Measurements from ENCODE around the gene MARS2.
A peak's percentile ranks its signal among the peaks of the same experiment; 100 is the strongest.
"Not testable (repeated sequence)": the region's sequence is repeated elsewhere in the genome, so short reads cannot be mapped to it uniquely, and the experiment has no call there.

The MARS2 gene

DNA sequence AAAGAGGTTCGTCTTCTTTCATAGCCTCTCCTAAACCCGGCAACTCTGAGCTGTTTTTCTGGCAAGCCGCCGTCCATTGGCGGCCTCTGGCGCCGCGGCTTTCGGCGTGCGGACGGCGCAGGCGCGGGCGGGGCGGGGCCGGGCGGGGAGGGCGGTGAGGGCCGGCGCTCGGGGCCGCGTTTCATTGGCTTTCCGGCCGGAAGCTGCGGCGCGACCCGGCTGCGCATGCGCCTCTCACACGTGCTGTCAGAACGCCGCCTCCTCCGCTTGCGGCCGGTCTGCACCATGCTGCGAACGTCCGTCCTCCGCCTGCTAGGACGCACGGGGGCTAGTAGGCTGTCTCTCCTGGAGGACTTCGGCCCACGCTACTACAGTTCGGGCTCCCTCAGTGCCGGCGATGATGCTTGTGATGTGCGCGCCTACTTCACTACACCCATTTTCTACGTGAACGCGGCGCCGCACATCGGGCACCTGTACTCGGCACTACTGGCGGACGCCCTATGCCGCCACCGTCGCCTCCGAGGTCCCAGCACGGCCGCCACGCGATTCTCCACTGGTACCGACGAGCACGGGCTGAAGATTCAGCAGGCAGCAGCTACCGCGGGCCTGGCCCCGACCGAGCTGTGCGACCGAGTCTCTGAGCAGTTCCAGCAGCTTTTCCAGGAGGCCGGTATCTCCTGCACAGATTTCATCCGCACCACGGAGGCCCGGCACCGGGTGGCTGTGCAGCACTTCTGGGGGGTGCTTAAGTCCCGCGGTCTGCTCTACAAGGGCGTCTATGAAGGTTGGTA, at the start of gene MARS2:
Gene MARS2 (plus strand): TSS at position 249 of the 791 bp plus-strand sequence. CDS start 37 bp downstream, at position 286.
- DNase-seq = peak; percentile 96

DNA sequence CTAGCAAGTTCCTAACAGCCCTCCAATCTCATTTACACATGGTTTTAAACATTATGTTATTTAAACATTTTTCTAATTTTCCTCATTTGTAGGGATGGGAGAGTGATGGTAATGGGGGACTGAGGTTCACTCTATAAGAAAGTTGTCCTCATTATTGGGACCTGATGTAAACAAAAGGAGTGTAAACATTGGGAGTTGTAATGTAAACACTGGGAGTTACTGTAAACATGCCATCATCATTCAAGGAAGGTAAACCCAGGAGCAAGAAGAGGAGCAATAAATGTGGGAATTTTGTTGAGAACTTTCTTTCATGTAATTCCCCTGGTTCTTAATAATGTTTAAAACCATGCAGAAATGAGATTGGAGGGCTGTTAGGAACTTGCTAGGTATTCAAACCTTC, 47.6 kb upstream of the MARS2 start:
- no peak for DNase-seq

DNA sequence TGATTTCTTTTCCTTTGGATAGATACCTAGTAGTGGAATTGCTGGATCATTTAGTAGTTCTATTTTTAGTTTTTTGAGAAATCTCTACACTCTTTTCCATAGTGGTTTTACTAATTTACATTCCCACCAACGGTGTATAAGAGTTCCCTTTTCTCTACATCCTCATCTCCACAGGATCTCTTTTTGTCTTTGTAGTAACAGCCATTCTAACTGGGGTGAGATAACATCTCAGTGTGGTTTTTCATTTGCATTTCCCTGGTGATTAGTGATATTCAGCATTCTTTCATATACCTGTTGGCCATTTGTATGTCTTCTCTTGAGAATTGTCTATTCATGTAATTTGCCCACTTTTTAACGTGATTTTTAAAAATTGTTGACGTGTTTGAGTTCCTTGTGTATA, 43.5 kb upstream of the MARS2 start:
- no peak for DNase-seq

DNA sequence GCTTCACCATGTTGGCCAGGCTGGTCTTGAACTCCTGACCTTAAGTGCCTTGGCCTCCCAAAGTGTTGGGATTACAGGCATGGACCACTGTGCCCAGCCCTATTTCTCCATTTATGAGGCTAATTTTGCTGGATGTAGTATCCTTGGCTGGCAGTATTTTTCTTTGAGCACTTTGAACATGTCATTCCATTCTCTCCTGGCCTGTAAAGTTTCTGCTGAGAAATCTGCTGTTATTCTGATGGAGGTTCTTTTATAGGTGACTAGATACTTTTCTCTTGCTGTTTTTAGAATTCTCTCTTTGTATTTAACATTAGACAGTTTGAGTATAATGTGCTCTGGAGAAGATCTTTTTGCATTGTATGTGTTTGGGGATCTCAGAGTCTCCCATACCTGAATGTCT, 38.9 kb upstream of the MARS2 start:
- no peak for DNase-seq

DNA sequence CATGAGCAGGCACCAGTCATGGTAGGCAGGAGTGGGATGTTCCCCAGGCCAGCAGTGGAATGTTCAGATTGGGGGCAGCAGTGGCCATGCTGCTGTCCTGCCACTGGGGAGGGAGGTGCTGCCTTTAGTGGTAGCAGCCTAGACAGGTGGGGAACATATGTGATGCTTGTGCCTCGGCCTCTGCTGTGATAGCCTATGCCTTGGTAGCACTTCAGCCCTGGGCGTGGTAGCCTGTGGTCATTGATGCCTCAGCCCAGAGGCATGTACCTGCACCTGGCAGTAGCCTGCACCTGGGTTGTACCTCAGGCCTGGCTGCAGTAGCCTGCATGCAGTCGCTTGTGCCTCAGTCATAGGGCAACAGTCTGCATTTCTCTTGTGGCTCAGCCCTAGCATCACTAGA, 36.9 kb upstream of the MARS2 start:
- DNase-seq = no peak

DNA sequence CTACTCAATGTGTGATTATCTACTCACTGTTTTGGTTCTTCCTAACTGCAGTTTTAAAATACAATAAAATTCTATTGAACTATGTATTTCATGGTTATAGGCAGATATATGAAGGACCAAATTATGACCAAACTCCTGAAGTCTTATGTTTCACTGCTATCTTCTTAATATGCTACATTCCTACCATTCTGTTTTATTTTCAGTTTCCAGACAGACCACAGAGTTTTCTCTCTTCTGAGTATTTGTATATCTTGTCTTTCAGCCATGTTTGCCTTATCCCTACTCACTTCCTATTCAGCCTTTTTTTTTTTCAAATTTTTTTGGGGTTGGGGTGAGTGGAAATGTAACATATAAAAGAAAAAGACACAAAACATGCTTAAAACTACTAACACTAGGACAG, 36.1 kb upstream of the MARS2 start:
- no peak for DNase-seq

DNA sequence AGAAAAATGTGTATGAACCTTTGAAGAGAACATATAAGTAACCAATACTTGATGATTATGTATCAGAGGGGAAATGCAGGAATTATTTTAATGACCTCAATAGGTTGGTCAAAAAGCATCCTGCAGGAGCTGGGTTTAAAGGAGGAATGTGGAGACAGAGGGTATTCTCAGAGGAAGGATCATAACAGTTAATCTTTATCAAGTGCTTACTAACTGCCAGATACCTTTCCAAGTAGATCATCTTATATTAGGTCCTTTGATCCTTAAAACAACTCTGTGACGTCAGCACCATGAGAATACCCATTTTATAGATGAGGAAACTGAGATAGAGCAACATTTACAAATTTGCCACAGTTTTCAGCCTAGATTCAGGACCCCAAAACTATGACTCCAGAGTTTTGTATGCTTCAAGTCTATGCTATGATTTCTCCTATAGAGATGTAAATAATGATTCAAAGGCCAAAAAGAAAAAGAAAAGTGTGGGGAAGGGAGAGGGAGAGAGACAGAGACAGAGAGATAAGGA, 32.7 kb upstream of the MARS2 start:
- no peak for DNase-seq

DNA sequence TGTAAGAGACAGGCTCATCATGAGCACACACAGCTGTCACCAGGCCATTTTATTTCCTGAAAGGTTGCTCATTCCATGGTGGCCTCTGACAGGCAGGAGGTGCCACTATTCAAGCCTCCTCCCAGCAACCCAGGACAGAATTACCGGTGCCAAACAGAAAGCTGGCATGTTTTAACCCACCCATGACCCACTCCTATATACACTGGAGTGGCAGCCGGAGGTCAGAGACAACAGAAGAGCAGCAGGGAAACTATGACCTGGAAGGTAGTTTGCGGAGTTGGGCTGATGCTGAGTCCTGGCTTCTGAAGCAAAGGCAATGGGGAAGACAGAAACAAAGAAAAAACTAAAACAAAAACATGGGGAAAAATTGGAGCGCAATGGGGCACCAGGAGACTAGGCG, 32.1 kb upstream of the MARS2 start:
- no peak for DNase-seq

DNA sequence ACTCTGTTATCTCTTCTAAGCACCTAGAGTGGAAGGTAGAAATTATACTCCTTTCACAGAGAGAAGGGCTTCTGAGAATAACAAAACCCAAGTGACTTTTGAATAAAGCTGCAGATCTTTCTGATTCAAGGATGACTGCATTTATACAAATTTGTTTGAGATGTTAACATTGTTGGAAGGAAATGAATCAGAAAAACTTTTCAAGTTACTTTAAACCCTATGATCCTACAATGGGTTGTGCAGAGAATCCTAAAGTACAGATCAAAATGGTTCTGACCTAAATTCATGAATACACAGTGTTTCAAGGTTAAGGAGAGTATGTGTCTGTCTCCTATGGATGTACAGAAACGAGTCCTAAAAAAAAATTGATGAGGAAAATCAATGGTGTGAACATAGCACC, 31.6 kb upstream of the MARS2 start:
- no peak for DNase-seq

DNA sequence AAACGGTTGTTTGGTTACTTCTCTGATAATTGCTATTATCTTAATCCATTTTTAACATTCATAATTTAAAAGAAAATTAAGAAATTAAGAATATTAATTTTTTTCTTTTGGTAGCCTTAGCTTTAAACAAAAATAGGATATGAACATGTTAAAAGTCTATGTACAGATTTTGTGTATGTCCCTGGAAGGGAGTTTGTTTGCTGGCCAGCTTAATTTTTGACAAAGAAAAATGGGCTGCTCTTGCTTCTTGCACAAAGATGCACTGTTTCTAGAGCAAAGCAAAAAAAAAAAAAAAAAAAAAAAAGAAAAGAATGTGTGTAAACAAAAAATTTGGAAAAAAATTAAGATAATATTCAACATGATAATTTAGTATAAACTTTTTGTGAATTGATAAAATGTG, 31.1 kb upstream of the MARS2 start:
- DNase-seq = no peak

DNA sequence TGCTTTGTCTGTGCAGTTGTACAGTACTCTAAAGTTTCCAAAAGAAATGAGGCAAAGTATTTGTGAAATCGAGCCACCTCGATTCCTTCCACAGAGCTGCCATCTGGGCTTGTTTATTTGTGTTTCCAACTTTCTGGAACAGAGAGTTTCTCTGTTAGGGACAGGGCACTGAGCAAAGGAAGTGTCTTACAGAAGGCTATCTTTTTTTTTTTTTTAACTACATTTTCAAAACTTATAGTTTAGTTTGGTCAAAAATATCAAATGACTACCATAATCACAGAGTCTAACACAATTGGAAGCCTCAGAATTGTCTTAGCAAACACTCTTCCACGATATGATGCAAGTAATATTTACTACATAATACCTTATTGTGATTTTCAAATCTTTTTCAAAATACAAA, 30.6 kb upstream of the MARS2 start:
- no peak for DNase-seq

DNA sequence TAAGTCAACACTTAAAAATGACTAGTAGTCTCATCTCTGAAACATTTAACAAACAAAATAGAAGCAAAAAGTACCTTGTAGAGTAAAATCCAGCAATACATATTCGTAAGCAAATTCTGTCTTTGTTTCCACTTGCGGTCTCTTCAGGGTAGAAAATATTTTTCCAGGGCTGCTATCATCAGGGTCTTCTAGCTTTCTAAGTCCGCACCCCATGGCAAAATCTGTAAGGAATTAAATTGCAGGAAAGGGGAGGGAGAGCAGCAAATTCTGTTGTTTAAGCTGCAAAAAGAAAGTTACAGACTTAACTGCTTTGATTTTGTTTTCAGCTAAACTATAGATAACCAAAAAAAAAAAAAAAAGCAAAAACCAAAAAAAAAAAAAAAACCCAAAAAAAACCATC, 29.9 kb upstream of the MARS2 start, which contains the start of gene RFTN2:
Gene RFTN2 (minus strand): TSS at position 342 of the 400 bp plus-strand sequence. CDS start 129 bp downstream, at position 213.
- no peak for DNase-seq

DNA sequence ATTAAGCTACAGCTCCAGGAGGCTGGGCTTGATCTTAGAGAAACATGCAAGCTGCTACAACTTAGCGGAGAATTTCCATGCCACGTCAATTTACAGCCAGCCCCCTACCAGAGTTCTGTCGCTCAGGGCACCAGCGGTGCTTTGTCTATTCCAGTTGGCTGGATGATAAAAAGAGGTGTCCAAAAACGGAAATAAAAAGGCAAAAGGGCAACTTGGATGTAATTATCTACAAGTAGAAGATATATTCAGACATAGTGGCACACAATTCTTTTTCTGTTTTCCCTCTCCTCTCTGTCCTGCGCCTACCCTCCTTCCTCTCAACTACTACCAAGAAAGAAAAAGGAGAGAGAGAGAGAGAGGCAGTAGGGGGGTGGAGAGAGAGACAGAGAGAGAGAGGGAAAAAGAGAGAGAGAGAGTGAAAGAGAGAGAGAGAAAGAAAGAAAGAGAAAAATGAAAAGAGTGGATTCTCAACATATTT, 29.4 kb upstream of the MARS2 start:
- DNase-seq = peak; percentile 84

DNA sequence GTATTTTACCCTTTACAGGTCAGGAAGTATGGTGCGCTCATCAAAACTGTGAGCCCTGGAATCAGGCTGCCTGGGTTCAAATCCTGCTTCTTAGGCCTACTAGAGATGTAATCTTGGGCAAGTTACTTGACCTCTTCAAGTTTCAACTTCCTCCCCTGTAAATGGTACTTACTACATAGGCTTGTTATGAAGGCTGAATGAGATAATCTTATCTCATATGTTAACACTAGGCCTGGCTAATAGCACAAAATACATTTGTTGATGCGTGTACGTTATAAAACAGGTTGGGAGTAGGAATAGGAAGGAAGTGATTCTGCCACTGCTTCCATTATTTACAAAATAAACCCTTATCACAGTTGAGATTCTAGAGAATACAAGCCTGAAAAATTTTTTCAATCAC, 28.1 kb upstream of the MARS2 start:
- DNase-seq = no peak

DNA sequence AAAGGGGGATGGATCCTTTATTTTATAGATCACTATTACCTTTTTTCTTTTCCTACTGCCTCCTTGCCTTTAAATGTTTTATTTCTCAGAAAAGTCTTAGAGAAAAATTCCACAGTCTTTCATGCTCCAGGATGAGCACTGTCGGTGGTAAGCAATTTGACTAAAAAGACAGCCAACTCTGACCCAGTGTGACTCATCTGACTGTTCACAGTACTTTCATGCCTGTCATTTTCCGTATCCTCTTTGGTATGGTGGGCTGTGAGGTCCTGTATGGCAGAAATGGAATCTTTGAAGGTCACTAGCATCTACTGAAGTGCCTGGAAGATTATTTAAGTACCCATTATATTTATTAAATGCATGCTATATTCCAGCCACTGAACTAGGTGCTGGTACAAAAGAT, 27.7 kb upstream of the MARS2 start:
- DNase-seq = no peak

DNA sequence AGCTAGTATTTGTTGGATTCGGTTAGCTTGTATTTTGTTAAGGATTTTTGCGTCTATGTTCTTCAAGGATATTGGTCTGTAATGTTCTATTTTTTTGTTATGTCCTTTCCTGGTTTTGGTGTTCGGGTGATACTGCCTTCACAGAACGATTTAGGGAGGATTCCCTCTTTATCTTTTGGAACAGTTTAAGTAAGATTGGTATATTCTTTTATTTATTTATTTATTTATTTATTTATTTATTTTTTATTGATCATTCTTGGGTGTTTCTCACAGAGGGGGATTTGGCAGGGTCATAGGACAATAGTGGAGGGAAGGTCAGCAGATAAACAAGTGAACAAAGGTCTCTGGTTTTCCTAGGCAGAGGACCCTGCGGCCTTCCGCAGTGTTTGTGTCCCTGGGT, 10.0 kb upstream of the MARS2 start:
- not testable (repeated sequence) for DNase-seq

DNA sequence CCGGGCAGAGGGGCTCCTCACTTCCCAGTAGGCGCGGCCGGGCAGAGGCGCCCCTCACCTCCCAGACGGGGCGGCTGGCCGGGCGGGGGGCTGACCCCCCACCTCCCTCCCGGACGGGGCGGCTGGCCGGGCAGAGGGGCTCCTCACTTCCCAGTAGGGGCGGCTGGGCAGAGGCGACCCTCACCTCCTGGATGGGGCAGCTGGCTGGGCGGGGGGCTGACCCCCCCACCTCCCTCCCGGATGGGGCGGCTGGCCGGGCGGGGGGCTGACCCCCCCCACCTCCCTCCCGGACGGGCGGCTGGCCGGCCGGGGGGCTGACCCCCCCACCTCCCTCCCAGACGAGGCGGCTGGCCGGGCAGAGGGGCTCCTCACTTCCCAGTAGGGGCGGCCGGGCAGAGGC, 9.2 kb upstream of the MARS2 start:
- not testable (repeated sequence) for DNase-seq

DNA sequence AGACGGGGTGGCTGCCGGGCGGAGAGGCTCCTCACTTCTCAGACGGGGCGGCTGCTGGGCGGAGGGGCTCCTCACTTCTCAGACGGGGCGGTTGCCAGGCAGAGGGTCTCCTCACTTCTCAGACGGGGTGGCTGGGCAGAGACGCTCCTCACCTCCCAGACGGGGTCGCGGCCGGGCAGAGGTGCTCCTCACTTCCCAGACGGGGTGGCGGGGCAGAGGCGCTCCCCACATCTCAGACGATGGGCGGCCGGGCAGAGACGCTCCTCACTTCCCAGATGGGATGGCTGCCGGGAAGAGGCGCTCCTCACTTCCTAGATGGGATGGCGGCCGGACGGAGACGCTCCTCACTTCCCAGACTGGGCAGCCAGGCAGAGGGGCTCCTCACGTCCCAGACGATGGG, 8.6 kb upstream of the MARS2 start:
- not testable (repeated sequence) for DNase-seq

DNA sequence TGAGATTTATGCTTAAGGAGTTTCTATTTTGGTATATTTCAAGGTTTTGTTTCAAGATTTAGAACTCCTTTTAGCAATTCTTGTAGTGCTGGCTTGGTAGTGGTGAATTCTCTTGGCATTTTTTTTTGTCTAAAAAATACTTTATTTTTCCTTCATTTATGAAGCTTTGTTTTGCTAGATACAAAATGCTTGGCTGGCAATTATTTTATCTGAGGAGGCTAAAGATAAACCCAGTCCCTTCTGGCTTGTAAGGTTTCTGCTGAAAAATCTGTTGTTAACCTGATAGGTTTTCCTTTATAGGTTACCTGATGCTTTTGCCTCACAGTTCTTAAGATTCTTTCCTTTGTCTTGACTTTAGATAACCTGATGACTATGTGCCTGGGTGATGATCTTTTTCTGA, 5.4 kb upstream of the MARS2 start:
- not testable (repeated sequence) for DNase-seq

DNA sequence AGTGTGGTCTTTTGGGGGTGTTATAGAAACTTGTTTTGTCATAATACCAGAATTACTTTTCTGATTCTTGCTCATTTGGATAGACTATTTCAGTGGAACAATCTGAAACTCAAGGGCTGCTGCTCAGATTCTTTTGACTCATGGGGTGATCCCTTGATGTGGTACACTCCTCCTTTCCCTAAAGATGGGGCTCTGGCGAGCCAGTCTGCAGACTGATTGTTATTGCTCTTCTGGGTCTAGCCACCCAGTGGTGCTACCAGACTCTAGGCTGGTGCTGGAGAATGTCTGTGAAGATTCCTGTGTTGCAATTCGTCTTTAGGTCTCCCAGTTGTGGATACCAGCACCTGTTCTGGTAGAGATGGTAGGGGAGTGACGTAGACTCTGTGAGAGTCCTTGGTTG, 4.2 kb upstream of the MARS2 start:
- DNase-seq = no peak

DNA sequence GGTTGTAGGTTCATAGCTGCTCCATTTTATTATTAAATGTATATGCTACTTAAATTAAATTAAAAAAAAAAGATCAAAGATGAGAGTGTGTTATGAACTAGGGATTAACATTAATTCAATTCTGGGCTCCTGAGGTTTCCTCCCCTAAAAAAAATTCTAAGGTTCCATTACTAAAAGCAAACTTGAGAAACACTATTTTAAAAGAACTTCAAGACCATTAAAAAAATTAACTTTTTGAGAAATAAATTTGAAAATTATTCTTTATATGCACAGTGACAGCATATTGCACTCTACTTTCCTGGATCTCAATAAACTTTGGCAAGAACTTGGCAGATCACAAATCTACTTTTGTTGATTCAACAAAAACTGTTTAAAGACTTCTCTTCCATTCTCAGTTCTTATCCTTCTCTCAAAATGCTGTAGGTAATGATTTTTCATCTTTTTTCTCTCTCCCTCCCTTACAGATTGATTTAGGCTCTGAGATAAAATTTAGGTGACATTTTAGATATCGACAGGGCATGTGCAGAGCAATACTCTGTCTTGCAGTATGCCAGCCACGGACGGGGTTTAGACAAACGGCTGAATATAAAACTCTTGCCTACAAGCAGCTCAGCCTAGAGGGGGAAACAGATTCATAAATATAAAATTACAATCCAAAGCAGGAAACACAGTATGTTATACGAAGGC, 592 bp upstream of the MARS2 start:
- no peak for DNase-seq

DNA sequence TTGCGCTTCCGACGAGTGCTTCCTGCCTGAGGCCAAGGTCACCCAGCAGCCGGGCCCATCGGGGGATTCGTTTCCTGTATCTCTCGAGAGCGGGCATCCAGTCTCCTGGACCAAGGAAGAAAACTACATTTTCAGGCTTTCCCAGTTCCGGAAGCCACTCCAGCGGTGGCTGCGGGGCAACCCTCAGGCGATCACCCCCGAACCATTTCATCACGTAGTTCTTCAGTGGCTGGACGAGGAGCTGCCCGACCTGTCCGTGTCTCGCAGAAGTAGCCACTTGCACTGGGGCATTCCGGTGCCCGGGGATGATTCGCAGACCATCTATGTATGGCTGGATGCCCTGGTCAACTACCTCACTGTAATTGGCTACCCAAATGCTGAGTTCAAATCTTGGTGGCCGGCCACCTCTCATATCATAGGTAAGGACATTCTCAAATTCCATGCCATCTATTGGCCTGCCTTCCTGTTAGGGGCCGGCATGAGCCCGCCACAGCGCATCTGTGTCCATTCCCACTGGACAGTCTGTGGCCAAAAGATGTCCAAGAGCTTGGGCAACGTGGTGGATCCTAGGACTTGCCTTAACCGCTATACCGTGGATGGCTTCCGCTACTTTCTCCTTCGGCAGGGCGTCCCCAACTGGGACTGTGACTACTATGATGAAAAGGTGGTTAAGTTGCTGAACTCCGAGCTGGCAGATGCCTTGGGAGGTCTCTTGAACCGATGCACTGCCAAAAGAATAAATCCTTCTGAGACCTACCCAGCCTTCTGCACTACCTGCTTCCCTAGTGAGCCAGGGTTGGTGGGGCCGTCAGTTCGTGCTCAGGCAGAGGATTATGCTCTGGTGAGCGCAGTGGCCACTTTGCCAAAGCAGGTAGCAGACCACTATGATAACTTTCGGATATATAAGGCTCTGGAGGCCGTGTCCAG, 1.0 kb downstream of the MARS2 start:
- no peak for DNase-seq

DNA sequence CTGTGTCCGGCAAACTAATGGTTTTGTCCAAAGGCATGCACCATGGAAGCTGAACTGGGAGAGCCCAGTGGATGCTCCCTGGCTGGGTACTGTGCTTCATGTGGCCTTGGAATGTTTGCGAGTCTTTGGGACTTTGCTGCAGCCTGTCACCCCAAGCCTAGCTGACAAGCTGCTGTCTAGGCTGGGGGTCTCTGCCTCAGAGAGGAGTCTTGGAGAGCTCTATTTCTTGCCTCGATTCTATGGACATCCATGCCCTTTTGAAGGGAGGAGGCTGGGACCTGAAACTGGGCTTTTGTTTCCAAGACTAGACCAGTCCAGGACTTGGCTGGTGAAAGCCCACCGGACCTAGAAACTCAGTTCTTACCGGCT, 1.7 kb downstream of the MARS2 start:
- no peak for DNase-seq
